IPS DF 6.9 (cell line): ENCODE data around the gene APLP2.

Experiments used
- DNase-seq: peaks from one replicate; pipeline ENCODE4 v3.0.0-alpha.2; 2013; ENCODE audit warnings: low read depth, low spot score
- H3K27ac ChIP-seq: one replicate; pipeline ENCODE4 v1.5.1; 2013; ENCODE audit warnings: low read length, control low read depth
- H3K27me3 ChIP-seq: 2 replicates; pipeline ENCODE4 v1.6.1; 2013; ENCODE audit warnings: mild to moderate bottlenecking, low read length; ENCODE audit not compliant: control insufficient read depth, insufficient read depth
- H3K36me3 ChIP-seq: 2 replicates; pipeline ENCODE4 v1.6.1; 2013; ENCODE audit warnings: low read length; ENCODE audit not compliant: control insufficient read depth, insufficient read depth
- H3K4me1 ChIP-seq: 2 replicates; pipeline ENCODE4 v1.6.1; 2013; ENCODE audit warnings: low read length; ENCODE audit not compliant: control insufficient read depth, insufficient read depth
- H3K4me3 ChIP-seq: 2 replicates; pipeline ENCODE4 v1.5.1; 2013; ENCODE audit warnings: mild to moderate bottlenecking, low read length
- H3K9me3 ChIP-seq: 2 replicates; pipeline ENCODE4 v1.6.1; 2013; ENCODE audit warnings: low read length, inconsistent platforms; ENCODE audit not compliant: control insufficient read depth, insufficient read depth
- WGBS: extraction: QIAGEN DNeasy Blood & Tissue Kit; methylation state at CpG from one replicate; pipeline ENCODE4 v1.1.7; 2013; ENCODE audit warnings: mixed read lengths, missing lambda C conversion rate; ENCODE audit not compliant: insufficient read length, insufficient coverage; 5-methylcytosine and 5-hydroxymethylcytosine counted together

Gene APLP2

DNA sequence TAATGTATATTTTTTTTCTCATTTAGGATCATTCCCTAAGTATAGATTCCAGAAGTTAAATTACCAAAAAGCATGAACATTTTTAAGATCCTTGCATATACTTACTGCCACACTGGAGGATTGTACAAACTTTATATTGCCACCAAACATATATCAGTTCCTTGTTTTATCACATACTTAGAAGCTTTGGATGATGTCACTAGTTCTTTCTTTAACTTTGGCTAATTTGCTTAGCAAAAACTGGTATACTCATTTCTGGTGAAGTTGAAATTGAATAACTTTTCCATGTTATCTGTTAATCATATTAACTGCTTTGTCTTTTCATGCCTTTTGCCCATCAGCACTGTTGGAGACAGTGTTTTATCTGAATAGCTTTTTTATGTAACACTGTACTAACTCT lies 35.5 kb upstream of the APLP2 start:
- Histone ChIP-seq H3K27me3 (no peaks in the 10 kb centered on the region), H3K4me1 (peaks cover 1% of the 10 kb centered on the region; the same call in 1 of the 2 replicates), H3K9me3 (no peaks in the 10 kb centered on the region), H3K27ac (no peak overlapping the region), H3K36me3 (no peaks in the 10 kb centered on the region), H3K4me3 (no peak overlapping the region)
- DNase-seq: no peak

DNA sequence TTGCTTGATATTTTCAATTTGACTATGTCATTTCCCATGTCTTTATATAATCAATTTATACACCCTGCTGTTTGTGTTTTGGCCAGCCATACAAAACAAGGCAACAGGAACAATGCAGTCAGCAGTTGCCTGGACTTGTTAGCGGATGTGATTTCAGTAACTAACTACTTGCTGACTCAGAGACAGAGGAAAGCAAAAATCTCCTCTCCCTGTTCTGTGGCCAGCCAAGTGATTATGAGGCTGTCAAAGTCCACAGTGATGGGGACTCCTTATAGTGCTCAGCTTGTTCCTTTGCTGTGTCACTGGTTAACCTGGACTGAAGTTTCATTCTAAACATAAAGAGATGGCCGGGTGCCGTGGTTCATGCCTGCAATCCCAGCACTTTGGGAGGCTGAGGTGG lies 32.6 kb upstream of the APLP2 start:
- WGBS: no CpG with 5 or more reads among the region's 3 CpGs
- Histone ChIP-seq H3K4me3 (no peak overlapping the region), H3K27ac (no peak overlapping the region), H3K4me1 (peaks cover 1% of the 10 kb centered on the region; the same call in 1 of the 2 replicates), H3K9me3 (no peaks in the 10 kb centered on the region), H3K27me3 (no peaks in the 10 kb centered on the region), H3K36me3 (no peaks in the 10 kb centered on the region)
- DNase-seq: no peak

DNA sequence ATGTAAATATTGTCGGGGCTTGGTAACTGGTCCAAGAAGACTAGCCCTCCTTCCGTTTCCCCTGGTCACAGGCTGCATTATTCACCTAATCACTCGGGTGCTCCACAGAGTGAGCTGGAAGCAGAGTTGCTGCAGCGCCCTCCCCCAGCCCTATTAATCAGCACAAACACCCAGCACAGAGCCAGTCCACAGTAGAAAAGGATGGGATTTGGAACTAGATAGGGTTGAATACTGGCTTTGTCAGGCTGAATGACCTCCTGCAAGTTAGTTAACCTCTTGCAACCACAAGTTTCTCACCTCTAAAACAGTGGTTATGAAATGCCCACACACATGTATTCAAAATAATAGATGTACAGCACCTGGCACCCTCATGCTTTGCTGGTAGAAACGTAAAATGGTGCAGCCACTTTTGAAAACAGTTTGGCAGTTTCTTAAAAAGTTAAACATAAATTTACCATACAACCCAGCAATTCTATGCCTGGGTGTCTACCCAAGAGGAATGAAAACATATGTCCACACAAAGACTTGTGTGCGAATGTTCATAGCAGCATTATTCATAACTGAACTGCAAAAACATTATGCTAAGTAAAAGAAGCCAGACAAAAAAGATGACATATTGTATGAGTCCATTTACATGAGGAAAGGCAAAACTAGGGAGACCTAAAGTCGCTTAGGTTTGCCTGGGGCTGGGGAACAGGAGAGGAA lies 31.7 kb upstream of the APLP2 start:
- WGBS: no CpG with 5 or more reads among the region's 7 CpGs

DNA sequence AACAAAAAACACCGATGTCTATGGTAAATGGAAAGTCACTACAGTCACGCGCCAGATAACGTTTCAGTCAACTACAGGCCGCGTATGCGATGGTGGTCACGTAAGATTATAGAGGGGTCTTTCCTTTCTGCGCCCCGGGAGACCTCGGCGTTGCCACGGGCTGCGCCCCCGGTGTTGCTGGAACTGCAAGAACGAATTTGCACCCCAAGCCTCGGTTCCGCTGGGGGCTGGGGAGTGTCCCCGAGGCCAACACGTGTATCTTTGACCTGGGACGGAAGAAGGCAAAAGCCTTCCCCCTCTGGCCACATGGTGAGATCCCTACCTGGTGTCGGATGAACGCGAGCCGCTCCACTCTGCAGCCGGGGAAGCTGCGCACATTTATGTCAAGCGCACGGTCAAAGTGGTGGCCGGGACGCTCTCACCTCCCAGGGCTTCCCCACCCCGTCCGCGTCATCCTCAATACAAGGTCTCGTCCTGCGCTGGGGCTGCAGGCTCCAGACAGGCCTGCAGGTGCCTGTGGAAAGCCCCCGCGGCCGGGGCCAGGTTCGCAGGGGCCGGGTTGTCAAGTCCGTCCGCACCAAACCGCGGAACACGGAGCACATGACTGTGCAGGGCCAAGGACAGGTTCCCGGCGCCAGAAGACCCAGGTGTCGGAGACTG lies 29.3 kb upstream of the APLP2 start:
- no peaks in the 10 kb centered on the region for H3K9me3 ChIP-seq
- DNase-seq: no peak
- H3K27me3 ChIP-seq: no peaks in the 10 kb centered on the region
- no CpG with 5 or more reads among the region's 49 CpGs for WGBS
- H3K27ac ChIP-seq: no peak overlapping the region
- H3K4me1 ChIP-seq: peaks cover 1% of the 10 kb centered on the region; the same call in 1 of the 2 replicates
- H3K4me3 ChIP-seq: no peak overlapping the region
- H3K36me3 ChIP-seq: no peaks in the 10 kb centered on the region

More for the DNA sequence above, 31.7 kb upstream of the APLP2 start:
- Histone ChIP-seq H3K27ac (no peak overlapping the region), H3K9me3 (no peaks in the 10 kb centered on the region), H3K4me1 (peaks cover 1% of the 10 kb centered on the region; the same call in 1 of the 2 replicates), H3K4me3 (no peak overlapping the region), H3K36me3 (no peaks in the 10 kb centered on the region), H3K27me3 (no peaks in the 10 kb centered on the region)
- no peak for DNase-seq

DNA sequence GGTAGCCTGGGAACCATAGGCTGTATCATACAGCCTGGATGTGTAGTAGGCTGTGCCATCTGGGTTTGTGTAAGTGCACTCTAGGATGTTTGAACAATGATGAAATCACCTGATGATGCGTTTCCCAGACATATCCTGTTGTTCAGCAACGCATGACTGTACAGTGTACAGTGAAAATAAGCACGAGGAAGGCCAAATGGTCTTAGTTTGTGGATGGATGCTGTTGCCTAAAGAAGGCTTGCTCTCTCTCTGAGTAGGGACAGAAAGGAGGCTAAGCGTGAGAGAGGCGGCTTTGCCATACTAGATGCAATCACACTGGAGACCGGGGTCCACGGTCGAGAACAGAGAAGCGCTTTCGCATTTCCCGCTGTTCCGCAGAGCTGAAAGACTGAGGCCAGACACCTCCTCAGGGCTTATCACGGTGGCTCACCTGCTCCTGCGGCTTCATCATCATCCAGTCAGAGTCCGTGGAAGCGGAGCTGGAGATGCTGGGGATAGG lies 27.6 kb upstream of the APLP2 start:
- H3K27ac ChIP-seq: no peak overlapping the region

DNA sequence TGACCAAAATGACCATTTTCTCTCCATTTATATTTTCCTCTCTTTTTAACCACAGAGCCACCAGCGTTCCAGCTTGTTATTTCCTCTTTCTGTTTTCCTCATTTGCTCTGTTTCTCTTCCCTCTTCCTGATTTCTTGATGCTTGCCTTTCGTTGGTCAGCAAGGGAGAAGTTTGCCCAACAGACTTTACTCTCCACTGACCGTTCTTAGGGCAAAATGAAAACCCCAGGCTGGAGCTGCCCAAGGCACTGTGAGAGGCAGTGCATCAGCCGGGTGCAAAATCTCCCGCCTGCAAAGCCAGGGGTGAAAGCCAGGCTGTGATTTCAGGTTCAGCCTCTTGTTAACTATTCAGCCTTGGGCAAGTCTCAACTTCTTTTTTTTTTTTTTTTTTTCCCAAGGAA lies 26.1 kb upstream of the APLP2 start:
- no peak for DNase-seq
- H3K36me3 ChIP-seq: no peaks in the 10 kb centered on the region
- H3K27ac ChIP-seq: no peak overlapping the region
- no peak overlapping the region for H3K4me3 ChIP-seq
- H3K27me3 ChIP-seq: no peaks in the 10 kb centered on the region
- H3K4me1 ChIP-seq: no peaks in the 10 kb centered on the region
- no CpG with 5 or more reads among the region's 5 CpGs for WGBS
- no peaks in the 10 kb centered on the region for H3K9me3 ChIP-seq

More for the DNA sequence above, 27.6 kb upstream of the APLP2 start:
- no CpG with 5 or more reads among the region's 16 CpGs for WGBS
- H3K4me1 ChIP-seq: peaks cover 1% of the 10 kb centered on the region; the same call in 1 of the 2 replicates
- no peaks in the 10 kb centered on the region for H3K36me3 ChIP-seq
- no peaks in the 10 kb centered on the region for H3K9me3 ChIP-seq
- no peak for DNase-seq
- no peak overlapping the region for H3K4me3 ChIP-seq
- no peaks in the 10 kb centered on the region for H3K27me3 ChIP-seq

DNA sequence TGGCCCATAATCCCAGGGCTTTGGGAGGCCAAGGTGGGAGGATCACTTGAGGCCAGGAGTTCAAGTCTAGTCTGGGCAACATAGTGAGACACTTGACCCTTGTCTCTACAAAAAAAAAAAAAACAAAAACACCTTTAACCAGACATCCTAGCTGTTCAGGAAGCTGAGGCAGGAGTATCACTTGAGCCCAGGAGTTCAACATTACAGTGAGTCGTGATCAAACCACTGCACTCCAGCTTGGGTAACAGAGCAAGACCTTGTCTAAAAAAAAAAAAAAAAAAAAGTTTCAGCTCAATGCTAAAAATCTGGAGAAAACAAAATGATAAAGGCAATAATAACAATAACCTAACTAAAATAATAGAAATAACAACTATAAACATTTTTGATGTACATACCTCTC lies 22.6 kb upstream of the APLP2 start:
- Histone ChIP-seq H3K4me3 (no peak overlapping the region), H3K27me3 (no peaks in the 10 kb centered on the region), H3K27ac (no peak overlapping the region), H3K36me3 (no peaks in the 10 kb centered on the region), H3K4me1 (no peaks in the 10 kb centered on the region), H3K9me3 (no peaks in the 10 kb centered on the region)
- no CpG with 5 or more reads among the region's 1 CpG for WGBS
- no peak for DNase-seq

DNA sequence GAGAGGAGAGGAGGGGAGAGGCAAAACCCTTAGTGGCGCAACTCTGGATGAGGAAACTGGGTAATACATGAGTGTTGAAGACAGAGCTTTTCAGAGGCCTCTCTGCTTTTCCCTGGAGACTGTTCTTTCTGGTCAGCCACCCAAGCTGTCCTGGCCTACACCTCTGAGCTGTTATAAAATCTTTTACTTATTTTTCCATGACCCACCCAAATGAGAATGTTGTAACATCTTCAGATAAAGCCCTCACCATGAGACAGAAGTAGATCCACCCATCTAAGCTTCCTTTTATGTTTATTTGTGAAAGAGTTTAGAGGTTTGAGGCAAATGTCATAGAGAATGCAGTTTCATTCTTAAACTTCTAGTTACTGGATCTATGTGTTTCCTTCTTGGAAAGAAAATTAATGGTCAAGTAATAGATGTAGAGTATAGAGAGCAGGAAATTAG lies 20.3 kb upstream of the APLP2 start:
- Histone ChIP-seq H3K9me3 (no peaks in the 10 kb centered on the region), H3K4me1 (no peaks in the 10 kb centered on the region), H3K4me3 (no peak overlapping the region), H3K27ac (no peak overlapping the region), H3K36me3 (no peaks in the 10 kb centered on the region), H3K27me3 (no peaks in the 10 kb centered on the region)
- no CpG with 5 or more reads among the region's 1 CpG for WGBS
- no peak for DNase-seq

DNA sequence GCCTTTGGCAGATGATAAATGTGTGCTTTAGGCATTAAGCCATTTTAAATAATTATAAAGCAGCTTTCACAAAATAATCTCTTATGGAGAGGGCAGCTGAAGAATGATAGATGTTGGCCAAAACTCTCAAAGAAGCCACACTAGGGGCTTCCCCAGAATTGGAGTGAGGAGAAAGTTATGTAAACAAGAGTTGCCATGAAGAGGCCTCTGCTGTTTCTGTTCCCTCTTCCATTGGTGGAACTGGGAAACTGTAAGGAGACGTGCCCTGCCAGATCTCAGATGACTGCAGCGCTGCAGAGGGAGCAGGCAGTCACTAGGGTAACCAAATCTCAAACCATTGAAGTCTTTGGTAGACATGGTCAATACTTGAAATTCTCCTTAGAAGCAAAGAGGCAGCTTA lies 19.4 kb upstream of the APLP2 start:
- WGBS: no CpG with 5 or more reads among the region's 2 CpGs
- Histone ChIP-seq H3K9me3 (no peaks in the 10 kb centered on the region), H3K27ac (no peak overlapping the region), H3K36me3 (no peaks in the 10 kb centered on the region), H3K27me3 (no peaks in the 10 kb centered on the region), H3K4me3 (no peak overlapping the region), H3K4me1 (no peaks in the 10 kb centered on the region)
- no peak for DNase-seq

DNA sequence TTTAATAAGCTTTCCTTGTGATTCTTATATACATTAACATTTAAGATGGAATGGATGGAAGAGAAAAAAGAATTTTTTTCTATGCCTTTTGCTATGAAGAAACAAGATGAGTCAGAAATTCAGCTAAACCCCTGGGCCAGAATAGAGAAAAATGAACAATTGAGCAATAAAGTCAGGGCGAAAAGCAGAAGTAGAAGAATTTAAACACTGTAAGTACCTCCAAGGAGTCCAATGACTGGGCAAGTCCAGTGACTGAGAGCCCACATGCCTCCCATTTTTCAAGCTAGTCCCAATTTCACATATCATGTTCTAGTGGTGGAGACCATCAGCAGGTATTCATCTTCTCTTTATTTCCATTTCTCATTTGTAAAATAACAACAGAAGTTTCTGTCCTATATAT lies 18.6 kb upstream of the APLP2 start:
- no peaks in the 10 kb centered on the region for H3K4me1 ChIP-seq
- H3K27ac ChIP-seq: no peak overlapping the region
- WGBS: no CpG with 5 or more reads among the region's 1 CpG
- no peaks in the 10 kb centered on the region for H3K27me3 ChIP-seq
- H3K9me3 ChIP-seq: no peaks in the 10 kb centered on the region
- no peaks in the 10 kb centered on the region for H3K36me3 ChIP-seq
- no peak overlapping the region for H3K4me3 ChIP-seq
- DNase-seq: no peak
